HepG2 (cell line): ENCODE data around the gene MTHFSD. TPM values are rescaled to one million over a fixed set of nuclear protein-coding genes. Genes with fewer than 3 reads are reported as not detected.

Experiments used
- ATAC-seq: fragments of 200-7000 bp; cut with Tn5 transposase; 3 replicates; pipeline ENCODE4 v1.9.1; 2020; ENCODE audit warnings: mild to moderate bottlenecking, moderate library complexity
- BruUV-seq: library from RNA; stranded (reverse); fragments of 400-500 nt; replicated peaks from 2 replicates; lab custom pipeline; 2021; lab: Mats Ljungman, UMichigan
- CTCF ChIA-PET: fragments of 300-600 bp; formaldehyde crosslinking; extraction: SDS; loops from one replicate; lab custom pipeline; 2021; ENCODE audit warnings: low total read pairs, inconsistent platforms, low intra/inter-chr PET ratio; lab: Yijun Ruan, JAX
- POLR2A ChIA-PET: fragments of 350-600 bp; sonication (Branson Sonifier 250); formaldehyde crosslinking; loops from one replicate; lab custom pipeline; 2020; ENCODE audit warnings: antibody characterized with exemption, inconsistent platforms; lab: Yijun Ruan, JAX
- DNase-seq: peaks from one replicate; pipeline ENCODE4 v3.0.0-alpha.2; 2015; ENCODE audit warnings: low spot score
- FAIRE-seq: peaks from 3 replicates; lab custom pipeline; 2011; peaks lifted over from hg19 to GRCh38; lab: Jason Lieb, UNC
- H2AFZ ChIP-seq: one replicate; pipeline ENCODE4 v1.6.1; 2011; ENCODE audit warnings: low read length, inconsistent platforms
- H3K27ac ChIP-seq: fragments of 300-600 bp; 3 replicates; pipeline ENCODE4 v1.8.0; 2011; ENCODE audit warnings: mixed run types, mild to moderate bottlenecking, mixed read lengths, low read length, inconsistent platforms; ENCODE audit not compliant: insufficient read depth; ENCODE audit errors: extremely low read length
- H3K27me3 ChIP-seq, 2 experiments: fragments of 200-600 bp in 1 of 2; 2 replicates in 1 of 2; 3 replicates in 1 of 2; pipeline versions ENCODE4 v1.6.0 to v1.8.0; 2011; ENCODE audit warnings: low read length in 2 of 2, mild to moderate bottlenecking in 2 of 2, moderate library complexity in 2 of 2, inconsistent platforms in 1 of 2; ENCODE audit not compliant: insufficient read depth in 2 of 2, control insufficient read depth in 1 of 2
- H3K36me3 ChIP-seq, 2 experiments: fragments of 200-600 bp in 1 of 2; replicated peaks in 1 of 2; 2 replicates in 1 of 2; 3 replicates in 1 of 2; pipeline versions ENCODE4 v1.5.1 to v1.8.0; 2011; ENCODE audit warnings: low read length in 2 of 2, inconsistent platforms in 1 of 2; ENCODE audit not compliant: insufficient read depth in 2 of 2, control insufficient read depth in 1 of 2
- H3K4me1 ChIP-seq: 2 replicates; pipeline ENCODE4 v1.5.1; 2012; ENCODE audit warnings: low read length, inconsistent platforms; ENCODE audit not compliant: insufficient read depth
- H3K4me2 ChIP-seq: 2 replicates; pipeline ENCODE4 v1.6.0; 2011; ENCODE audit warnings: low read depth, low read length, inconsistent platforms
- H3K4me3 ChIP-seq, 3 experiments: fragments of 200-600 bp in 1 of 3; sonication (generic), shearing (Covaris generic) in 1 of 3; replicated peaks in 1 of 3; 2 replicates each; pipeline ENCODE4 v1.5.1; 2011 to 2016; ENCODE audit warnings: low read length in 3 of 3, inconsistent platforms in 2 of 3, low read depth in 2 of 3, mild to moderate bottlenecking in 2 of 3, control low read depth in 1 of 3, mixed read lengths in 1 of 3; ENCODE audit not compliant: insufficient read depth in 1 of 3
- H3K79me2 ChIP-seq: one replicate; pipeline ENCODE4 v1.6.1; 2011; ENCODE audit warnings: low read length, inconsistent platforms; ENCODE audit not compliant: insufficient read depth
- H3K9ac ChIP-seq: 2 replicates; pipeline ENCODE4 v1.6.0; 2011; ENCODE audit warnings: mild to moderate bottlenecking, low read depth, low read length, inconsistent platforms; ENCODE audit not compliant: insufficient read depth
- H3K9me3 ChIP-seq: 2 replicates; pipeline ENCODE4 v1.5.1; 2012; ENCODE audit warnings: mild to moderate bottlenecking, low read length
- H4K20me1 ChIP-seq: 2 replicates; pipeline ENCODE4 v1.6.0; 2011; ENCODE audit warnings: inconsistent platforms, mild to moderate bottlenecking, low read length, moderate library complexity; ENCODE audit not compliant: insufficient read depth
- EHMT2 ChIP-seq: fragments of 200-600 bp; sonication (generic); IDR thresholded peaks from 2 replicates; pipeline ENCODE4 v1.7.0; 2017; ENCODE audit warnings: antibody characterized with exemption, low read depth, low read length, borderline replicate concordance
- NFE2 ChIP-seq: sonication (generic); formaldehyde crosslinking; IDR thresholded peaks from 2 replicates; pipeline ENCODE4 v1.4.0; 2020; ENCODE audit warnings: missing genetic modification reagents
- NFYC ChIP-seq: IDR thresholded peaks from 2 replicates; pipeline ENCODE4 v1.6.1; 2016; ENCODE audit warnings: missing genetic modification reagents, missing compliant biosample characterization
- SRSF4 ChIP-seq: fragments of 200-400 bp; formaldehyde crosslinking; IDR thresholded peaks from one replicate; pipeline ENCODE4 v1.6.1; 2018; ENCODE audit warnings: mild to moderate bottlenecking, low read depth, low read length, moderate library complexity; ENCODE audit not compliant: poor library complexity, severe bottlenecking
- ZBTB14 ChIP-seq: sonication (generic); formaldehyde crosslinking; IDR thresholded peaks from 2 replicates; pipeline ENCODE4 v1.4.0; 2020; ENCODE audit warnings: missing genetic modification reagents
- ZMAT5 ChIP-seq: sonication (generic); formaldehyde crosslinking; IDR thresholded peaks from 2 replicates; pipeline ENCODE4 v1.5.0; 2020; ENCODE audit warnings: mild to moderate bottlenecking, low read depth, missing genetic modification reagents, borderline replicate concordance
- ZNF552 ChIP-seq: sonication (generic); formaldehyde crosslinking; IDR thresholded peaks from 2 replicates; pipeline ENCODE4 v1.9.0; 2022; ENCODE audit warnings: missing genetic modification reagents, mild to moderate bottlenecking, borderline replicate concordance
- ZNF749 ChIP-seq: sonication (generic); formaldehyde crosslinking; IDR thresholded peaks from 2 replicates; pipeline ENCODE4 v1.8.0; 2022; ENCODE audit warnings: mild to moderate bottlenecking, missing genetic modification reagents, moderate library complexity, borderline replicate concordance
- WGBS: methylation state at CpG from one replicate; pipeline ENCODE4 v1.1.6; 2017; ENCODE audit warnings: low lambda C conversion rate; 5-methylcytosine and 5-hydroxymethylcytosine counted together
- in situ Hi-C: cut with HindIII; loops from 2 replicates; pipeline ENCODE4 v1.10.0; 2017; ENCODE audit warnings: low pct_unique_long_range_greater_than_20kb; ENCODE audit not compliant: extremely low pct_ligation_motif_present
- intact Hi-C: fragments of 100-400 bp; cut with micrococcal nuclease; formaldehyde crosslinking; loops from one replicate; pipeline ENCODE4 v1.10.0; 2022; ENCODE audit not compliant: unreplicated experiment
- polyA plus RNA-seq, 8 experiments: library from polyadenylated mRNA; depleted of rRNA in 3 of 8; stranded (reverse) in 7 of 8; unstranded in 1 of 8; fragments of >200 nt; fragmentation: Illumina TruSeq in 4 of 8; extraction: Trizol in 4 of 8; gene quantifications; 2 replicates each; pipeline versions ENCODE4 v1.2.1 to v1.2.3, GENCODE V29; 2011 to 2016; ENCODE audit warnings: low read depth in 4 of 8, missing spikeins in 1 of 8, mixed read lengths in 1 of 8; ENCODE audit not compliant: insufficient read depth in 1 of 8
- total RNA-seq, 5 experiments: library from RNA; depleted of rRNA; stranded (reverse); fragments of >200 nt; fragmentation: Illumina TruSeq; extraction: Trizol; gene quantifications; 2 replicates each; pipeline ENCODE4 v1.2.3, GENCODE V29; 2016; ENCODE audit warnings: low read depth in 1 of 5
- TF ChIP-seq, protein P1 (sequence below): sonication (generic); formaldehyde crosslinking; IDR thresholded peaks from 2 replicates; pipeline ENCODE4 v1.5.0; 2020; ENCODE audit warnings: missing genetic modification reagents, mild to moderate bottlenecking, borderline replicate concordance
- TF ChIP-seq, protein P2 (sequence below): IDR thresholded peaks from 2 replicates; pipeline ENCODE4 v1.6.1; 2018; ENCODE audit warnings: missing genetic modification reagents

The MTHFSD gene
- total and polyA plus RNA-seq, 2 of the 13 experiments (the other 11 are each of a cell fraction or from before 2014, with no cell fraction given): 14.2 to 16.3 TPM

- no peak for DNase-seq
- CTCF ChIA-PET: no interaction called here
- H3K4me3 ChIP-seq: no peak overlapping the region
- intact Hi-C loops: no loop called here
- in situ Hi-C loops: loop anchor here (5.0 to 10.0 kb wide), 4 partner anchors 307 to 707 kb away; no protein-coding TSS in a partner anchor
- H3K36me3 ChIP-seq: no peaks in the 10 kb centered on the region
- H3K27ac ChIP-seq: no peak overlapping the region
- H3K9ac ChIP-seq: no peak overlapping the region
- no peaks in the 10 kb centered on the region for H3K79me2 ChIP-seq
- POLR2A ChIA-PET: no interaction called here
- WGBS: 49% methylated on average over 69 of the region's 116 CpGs
- H3K27me3 ChIP-seq: peaks cover 20 to 78% of the 10 kb centered on the region in 2 experiments
- FAIRE-seq: no peak
- TF ChIP-seq NFYC (CRISPR knock-in tag): no peak
- no peak for TF ChIP-seq ZMAT5 (CRISPR knock-in tag)
- TF ChIP-seq NFE2 (CRISPR knock-in tag): no peak
- TF ChIP-seq, protein P1, sequence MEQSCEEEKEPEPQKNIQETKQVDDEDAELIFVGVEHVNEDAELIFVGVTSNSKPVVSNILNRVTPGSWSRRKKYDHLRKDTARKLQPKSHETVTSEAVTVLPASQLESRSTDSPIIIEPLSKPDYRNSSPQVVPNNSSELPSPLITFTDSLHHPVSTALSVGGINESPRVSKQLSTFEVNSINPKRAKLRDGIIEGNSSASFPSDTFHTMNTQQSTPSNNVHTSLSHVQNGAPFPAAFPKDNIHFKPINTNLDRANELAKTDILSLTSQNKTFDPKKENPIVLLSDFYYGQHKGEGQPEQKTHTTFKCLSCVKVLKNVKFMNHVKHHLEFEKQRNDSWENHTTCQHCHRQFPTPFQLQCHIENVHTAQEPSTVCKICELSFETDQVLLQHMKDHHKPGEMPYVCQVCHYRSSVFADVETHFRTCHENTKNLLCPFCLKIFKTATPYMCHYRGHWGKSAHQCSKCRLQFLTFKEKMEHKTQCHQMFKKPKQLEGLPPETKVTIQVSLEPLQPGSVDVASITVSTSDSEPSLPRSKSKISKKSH (CRISPR knock-in tag): no peak
- TF ChIP-seq, protein P2, sequence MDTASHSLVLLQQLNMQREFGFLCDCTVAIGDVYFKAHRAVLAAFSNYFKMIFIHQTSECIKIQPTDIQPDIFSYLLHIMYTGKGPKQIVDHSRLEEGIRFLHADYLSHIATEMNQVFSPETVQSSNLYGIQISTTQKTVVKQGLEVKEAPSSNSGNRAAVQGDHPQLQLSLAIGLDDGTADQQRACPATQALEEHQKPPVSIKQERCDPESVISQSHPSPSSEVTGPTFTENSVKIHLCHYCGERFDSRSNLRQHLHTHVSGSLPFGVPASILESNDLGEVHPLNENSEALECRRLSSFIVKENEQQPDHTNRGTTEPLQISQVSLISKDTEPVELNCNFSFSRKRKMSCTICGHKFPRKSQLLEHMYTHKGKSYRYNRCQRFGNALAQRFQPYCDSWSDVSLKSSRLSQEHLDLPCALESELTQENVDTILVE (CRISPR knock-in tag): no peak
- no peak for TF ChIP-seq EHMT2
- no peak for TF ChIP-seq SRSF4
- TF ChIP-seq ZNF749 (CRISPR knock-in tag): no peak
- no peak for TF ChIP-seq ZBTB14 (CRISPR knock-in tag)
- no peak for TF ChIP-seq ZNF552 (CRISPR knock-in tag)
- no peaks in the 10 kb centered on the region for H3K4me1 ChIP-seq
- no peaks in the 10 kb centered on the region for H4K20me1 ChIP-seq
- no peaks in the 10 kb centered on the region for H3K9me3 ChIP-seq
- no peak overlapping the region for H3K4me2 ChIP-seq
- ATAC-seq: no peak; the same call in 2 of the 3 replicates
- no peak overlapping the region for H2AFZ ChIP-seq
- no TSS peak for BruUV-seq
Observed at GRCh38 chr16:86567701-86568581, 12.9 kb upstream of the MTHFSD start.
